Ecto neural progenitor cell (in vitro differentiated cells): Measurements from ENCODE around the gene TIFAB.
A peak's percentile ranks its signal among the peaks of the same experiment; 100 is the strongest.

ENCODE experiments used
- DNase-seq: peaks from one replicate; pipeline ENCODE4 v3.0.0-alpha.2; 2018; ENCODE audit warnings: low spot score

Gene TIFAB

DNA sequence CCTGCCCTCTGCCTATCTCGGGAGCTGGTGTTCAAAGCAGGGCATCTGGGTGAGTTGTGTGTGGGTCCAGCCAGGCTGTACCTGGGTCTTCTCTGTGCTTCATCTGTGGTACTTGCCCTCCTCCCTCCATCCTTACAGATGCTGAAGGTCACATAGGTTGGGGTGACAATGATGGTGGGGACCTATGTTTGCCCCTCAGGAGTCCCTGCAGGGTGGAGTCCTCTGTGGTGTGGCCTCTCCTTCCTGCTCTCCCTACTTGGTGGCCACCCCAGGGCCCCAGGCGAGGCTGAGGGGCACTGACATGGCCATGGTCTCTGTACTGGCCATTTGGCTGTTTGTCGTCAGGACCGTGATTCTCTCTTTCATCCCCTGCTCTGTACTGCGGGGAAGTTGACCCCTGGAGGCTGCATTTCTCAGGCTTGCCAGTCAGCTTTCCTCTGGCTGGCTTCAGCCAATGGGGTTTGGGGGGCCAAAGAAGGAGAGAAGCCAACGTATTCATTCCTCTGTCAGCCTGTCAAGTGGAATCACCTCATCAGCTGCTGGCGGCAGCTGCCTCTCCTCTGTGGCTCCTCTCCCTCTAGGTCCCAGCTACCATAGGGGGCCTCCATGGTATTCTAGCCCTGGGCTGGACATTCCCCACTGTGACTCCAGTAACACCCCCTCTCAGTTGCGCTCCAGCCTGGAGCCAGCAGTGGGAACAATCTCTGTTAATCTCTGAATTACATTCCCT is 9.6 kb downstream of the TIFAB start:
- peak; percentile 48 for DNase-seq

DNA sequence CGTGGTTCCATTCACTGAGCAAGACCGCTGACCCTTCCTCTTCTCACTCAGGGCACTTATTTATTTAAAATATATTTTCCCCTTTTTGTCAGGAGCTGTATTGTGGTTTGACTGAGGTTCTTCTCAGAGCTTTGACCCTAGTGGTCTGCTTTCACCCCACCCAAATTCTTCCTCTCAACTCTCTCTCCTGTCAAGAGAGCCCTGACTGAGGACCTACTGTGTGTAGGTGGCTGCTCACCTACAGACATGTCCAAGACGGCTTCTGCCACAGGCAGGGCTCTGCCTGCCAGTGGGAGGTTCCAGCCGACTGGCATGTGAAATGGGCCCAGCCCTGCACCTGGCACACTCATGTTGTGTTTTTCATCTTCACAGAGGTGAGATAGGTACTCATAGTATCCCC is 10.2 kb downstream of the TIFAB start:
- peak; percentile 18 for DNase-seq

DNA sequence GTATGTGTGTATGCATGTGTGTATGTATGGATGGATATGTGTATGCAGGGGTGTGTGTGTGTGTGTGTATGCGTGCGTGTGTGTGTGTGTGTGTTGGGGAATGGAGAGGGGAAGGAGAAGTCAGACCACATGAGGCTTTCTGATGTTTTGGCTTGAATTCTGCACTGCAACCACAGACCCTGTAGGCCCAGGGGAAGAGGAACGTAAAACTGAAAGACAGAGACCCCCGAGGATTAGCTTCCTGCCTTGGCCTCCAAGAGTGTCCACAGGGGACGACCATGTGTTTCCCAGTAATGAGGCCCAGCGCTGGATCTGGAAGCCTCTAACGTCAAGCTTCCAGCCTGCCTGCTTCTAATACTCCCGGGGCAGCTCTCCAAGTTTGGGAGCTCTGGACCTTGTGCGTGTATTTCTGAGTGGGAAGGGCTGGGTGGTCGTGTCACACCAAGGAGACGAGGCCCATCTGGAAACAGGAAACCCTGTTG is 10.8 kb downstream of the TIFAB start:
- DNase-seq, result peak; percentile 41

GRCh38 chr5:135440916-135441315 is 11.2 kb downstream of the TIFAB start:
- peak; percentile 29 for DNase-seq

DNA sequence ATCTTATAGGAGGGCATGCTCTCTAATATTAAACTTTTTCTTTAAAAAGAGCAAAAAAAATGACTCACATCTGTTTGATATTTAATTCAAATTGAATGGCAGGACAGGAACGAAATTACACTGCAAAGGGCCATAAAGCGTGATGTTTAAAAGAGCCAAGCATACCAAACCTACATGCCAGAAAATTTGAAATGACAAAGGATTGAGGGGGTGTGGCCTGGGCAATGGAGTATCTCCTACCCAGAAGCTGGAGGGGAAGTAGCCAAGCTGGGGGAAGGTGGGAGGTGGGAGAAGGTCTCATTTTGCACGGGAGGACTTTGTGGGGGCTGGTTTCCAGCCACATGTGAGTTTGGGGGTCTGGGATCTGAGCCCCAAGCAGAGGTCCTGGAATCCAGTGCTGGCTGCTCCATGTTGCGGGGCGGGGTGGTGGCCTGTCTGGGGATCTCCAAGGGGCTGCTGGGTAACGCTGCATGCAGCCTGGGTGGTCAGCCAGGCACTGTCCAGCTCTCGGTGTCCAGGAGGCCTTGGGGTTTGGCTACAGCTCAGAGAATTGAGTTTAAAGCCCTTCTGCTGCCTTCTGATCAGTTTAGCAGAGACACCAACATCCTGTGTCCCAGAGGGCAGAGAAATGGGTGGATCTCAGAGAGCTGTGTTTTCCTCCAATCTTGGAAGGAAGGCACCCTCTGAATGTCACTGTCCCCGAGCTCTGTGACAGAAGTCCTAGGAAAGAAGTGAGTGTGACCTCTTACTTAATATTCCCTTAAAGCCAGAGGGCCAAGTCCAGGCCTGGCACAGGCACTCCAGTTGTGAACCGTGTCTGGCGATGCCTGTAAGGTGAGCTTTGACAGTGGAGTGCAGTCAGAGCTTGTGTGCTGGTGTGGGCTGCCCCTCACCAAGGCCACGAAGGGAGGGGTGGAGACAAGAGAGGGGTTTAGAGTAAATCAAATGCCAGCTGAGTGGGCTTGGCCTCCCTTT is 12.6 kb downstream of the TIFAB start:
- peak; percentile 47 for DNase-seq

DNA sequence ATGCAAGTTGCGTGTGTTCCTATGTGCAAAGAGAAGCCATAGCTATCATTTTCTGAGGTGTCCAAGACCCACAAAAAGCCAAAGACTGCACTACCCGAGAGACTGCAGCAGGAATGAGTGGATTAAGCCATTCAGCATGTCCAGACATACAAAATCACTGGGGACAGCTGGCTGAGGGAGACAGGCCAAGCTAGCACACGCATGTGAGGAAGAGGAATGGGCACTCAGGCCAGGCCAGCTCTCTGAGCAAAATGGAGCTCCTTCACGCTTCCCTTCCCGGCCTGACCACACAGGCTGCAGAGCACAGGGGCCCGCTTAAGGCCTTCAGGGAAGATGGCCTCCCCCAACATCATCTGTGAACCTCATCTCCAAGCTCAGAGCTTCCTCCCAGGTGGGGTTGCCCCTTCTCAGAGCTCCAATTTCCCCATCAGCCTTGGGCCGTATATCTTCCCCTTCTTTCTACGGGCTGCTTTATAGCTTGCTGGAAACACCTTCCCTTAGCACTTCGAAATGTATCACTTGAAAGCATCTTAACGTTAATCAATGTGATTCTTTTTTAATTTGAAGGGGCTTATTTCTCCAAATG is 13.4 kb downstream of the TIFAB start:
- DNase-seq, result peak; percentile 39

DNA sequence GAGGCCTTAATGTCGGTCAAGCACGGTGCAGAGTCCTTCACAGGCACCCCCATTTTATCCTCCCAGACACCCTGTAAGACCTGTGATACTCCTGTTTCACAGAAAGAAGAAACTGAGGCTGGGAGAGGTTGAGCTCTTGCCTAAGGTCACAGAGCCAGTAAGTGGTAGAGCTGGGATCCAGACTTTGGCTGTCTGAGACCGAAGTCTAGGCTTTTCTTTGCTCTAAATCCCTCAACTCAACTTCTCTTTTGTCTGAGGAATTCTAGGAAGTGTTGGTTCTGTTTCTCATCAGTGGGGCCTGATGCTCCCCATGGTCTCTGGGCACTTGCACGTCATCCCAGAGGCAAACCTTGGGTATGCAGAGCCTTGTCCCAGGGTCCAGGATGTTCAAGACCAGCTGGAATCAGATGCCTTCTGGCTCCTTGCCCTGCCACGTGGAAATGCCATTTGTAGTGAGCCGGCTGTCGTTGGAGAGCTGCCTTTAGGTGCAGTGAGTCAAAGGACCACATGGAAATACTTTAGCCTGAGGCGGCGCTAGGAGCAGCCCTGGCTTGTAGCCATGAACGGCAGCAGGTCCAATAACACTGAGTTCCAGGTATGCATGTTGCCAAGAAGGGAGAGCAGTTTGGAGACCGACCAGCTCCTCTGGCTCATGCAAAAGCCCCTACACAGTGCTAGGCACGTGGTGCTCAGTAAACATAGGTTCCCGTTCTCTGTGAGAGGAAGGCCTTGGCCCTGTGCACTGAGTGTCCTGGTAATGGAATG is 14.2 kb downstream of the TIFAB start:
- DNase-seq, result peak; percentile 46

DNA sequence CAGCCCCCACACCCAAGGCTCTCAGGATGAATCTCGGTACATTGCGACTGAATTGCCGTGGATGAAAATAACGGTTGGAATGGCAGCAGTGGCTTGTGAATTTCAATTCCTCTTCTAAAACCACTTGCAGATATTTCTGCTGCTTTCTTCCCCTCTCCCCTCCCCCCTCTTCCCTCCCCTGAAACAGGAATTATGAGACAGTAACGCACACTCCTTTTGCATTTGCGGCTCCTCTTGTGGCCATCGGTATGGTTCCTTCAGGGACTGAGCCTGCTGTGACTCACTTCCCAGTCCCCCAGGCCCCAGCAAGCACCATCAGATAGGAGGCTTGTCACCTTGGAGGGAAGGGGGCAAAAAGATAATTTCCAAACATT is 14.7 kb downstream of the TIFAB start:
- DNase-seq, result peak; percentile 13

GRCh38 chr5:135436951-135437418 is 15.2 kb downstream of the TIFAB start:
- peak; percentile 36 for DNase-seq

DNA sequence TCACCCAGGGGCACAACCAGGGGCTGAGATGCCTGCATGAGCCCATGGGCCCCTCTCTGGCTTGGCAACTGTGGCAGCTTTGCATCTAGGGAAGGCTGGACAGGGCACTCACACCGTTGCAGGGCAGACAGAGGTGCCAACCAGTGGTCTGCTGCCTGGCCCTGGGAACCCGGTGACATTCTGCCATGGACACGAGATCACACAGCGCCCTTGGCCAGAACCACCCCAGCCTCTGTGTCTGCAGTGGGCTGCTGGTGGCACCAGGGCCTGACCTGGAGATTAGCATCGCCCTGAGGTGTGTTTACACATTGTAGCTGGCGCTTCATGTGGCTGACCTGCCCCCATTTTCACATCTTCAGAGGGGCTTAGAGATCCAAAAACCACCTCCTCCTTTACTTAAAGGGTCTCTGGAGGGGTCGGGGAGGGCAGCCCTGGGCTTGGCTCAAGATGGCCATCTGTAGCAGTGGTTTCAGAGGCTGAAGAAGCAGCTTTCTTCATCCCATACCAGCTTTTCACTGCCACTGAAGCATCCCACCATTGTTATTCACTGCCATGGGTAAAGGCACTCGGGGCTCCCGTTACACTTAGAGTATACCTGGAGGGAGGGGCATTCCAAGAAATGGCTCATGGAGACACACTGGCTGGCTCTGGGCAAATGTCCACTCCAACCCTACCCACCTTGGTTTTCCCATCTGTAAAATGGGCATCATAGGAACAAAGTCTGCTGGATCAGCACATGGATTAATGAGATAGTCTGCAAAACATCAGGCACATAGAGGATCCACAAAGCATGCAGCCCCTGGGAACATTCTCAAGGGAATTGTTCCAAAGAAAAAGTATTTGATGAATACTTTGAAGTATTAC is 16.5 kb downstream of the TIFAB start:
- peak; percentile 37 for DNase-seq

DNA sequence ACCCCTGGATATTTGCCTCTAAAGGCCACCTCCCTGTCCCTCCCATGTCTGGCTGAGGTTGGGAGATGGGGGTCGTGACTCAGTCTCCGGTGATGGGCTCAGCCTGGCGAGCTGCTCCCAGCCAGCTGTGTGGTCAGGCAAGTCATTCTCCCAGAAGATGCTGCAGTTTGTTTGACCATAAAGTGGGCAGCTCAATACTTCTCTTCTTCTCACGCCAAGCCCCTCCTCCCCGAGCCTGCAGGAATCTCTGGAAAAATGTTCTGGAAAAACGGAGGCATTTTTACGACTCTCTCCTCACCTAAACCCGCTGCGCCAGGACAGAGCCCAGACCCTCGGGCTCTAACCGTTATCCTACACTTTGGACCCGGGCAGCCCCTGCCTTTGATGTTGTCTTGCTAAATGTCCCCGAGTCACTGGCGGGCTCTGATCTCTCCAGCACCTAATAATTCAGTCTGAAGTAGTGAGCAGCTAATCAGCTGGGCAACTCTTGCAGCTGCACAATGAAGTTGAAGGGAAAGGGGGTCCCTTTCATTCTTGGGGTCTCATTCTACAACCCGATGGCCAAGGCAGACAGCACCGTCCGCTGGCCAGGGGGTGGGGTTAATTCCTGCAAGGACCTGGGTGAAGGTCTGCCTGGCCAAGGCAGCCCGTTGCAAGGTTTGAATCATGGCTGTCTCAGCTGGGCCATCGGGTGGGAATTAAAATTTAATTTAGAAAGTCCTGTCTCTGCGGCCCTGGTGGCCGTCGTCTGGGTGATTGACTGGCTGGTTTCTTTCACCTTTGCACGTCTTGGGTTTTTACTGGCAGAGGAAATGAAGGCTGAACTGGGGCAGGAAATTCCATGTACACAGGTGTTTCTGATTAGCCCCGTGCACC is 17.3 kb downstream of the TIFAB start:
- peak; percentile 39 for DNase-seq

GRCh38 chr5:135433681-135434426 is 18.3 kb downstream of the TIFAB start:
- peak; percentile 33 for DNase-seq

- DNase-seq, result no peak
Measured at GRCh38 chr5:135432113-135432512, 20.0 kb downstream of the TIFAB start.

DNA sequence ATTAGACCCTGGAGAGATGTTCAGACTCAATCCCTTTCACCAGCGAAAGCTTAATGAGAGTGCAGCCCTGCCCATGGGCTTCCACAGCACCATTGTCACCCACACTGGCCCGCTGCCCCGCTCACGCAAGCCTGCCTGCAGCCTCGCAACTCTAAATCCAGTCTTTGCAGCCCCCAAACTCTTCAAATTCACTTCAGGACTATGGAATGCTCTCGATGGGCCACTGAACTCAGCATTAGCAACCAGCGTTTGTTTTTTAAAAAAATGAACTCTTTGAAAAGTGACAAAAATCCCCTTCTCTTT is 22.1 kb downstream of the TIFAB start:
- no peak for DNase-seq

- no peak for DNase-seq
Measured at GRCh38 chr5:135429301-135430134, 22.6 kb downstream of the TIFAB start.

DNA sequence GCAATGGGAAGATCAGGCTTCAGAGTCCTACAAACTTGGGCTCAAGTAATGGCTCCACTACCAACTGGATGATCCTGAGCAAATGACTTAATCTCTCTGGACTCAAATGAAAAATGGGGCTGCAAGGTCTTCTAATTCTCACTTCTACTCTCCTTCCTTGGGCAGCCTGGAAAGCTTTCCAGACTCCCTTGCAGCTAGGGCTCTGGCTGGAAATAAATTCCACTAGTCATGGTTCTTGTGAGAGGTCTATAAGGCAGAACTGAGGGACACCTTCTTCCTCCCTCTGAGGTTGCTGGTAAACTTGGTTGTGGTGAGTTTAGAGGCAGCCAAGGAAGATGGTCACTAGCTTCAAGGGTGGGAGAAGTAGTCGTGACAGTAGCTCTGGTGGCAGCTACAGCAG is 23.6 kb downstream of the TIFAB start:
- DNase-seq, result no peak

DNA sequence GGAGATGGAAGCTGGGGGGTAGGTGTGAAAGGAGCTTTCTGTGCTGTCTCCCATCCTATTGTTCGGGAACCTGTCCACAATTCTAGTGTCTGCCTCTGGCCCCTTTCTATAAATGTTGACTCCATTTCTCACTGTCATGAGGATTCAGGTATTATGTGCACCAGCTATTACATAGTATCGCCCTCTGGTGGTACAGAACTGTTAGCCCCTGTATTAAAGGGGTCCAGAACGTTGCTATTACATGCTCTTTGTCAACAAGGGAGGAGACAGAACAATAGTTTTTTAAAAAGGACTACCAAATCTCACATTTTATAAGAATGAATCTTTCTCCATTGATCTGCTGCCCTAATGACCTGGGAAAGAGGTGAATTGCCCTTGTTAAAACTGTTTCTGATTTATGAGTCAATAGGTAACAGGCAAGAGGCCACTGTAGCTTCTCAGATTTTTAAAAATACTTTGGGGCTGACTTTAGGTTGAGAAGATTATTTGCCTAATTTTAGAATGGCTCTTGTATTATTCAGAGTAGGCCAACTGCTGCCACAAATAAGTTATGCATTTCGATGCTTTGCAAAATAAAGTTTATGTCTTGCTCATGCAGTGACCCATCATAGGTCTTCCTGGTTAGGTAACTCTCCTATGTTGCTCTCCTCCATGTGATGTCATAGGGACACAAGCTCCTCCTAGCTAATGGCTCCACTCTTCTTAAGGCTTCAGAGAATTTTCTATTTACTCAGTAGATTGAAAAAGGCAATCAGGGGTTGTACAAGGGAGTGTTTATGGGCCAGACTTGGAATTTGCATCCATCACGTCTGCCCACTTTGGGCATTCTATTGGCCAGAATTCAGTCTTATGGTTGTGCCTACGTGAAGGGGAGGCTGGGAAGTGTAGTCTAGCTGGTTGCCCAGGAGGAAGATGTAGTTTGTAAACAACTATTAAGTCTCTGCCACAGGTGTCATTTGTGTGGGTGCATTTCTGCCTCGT is 25.8 kb downstream of the TIFAB start:
- no peak for DNase-seq
